SJCRH30 (cell line): ENCODE data around the gene OTUB2. TPM values are rescaled to one million over a fixed set of nuclear protein-coding genes. Genes with fewer than 3 reads are reported as not detected.

Experiments
- DNase-seq, 2 experiments: peaks; one replicate each; pipeline ENCODE4 v3.0.0-alpha.2; 2015 to 2020
- H3K27ac ChIP-seq: fragments of 250-450 bp; sonication (Bioruptor Pico); 2 replicates; pipeline ENCODE4 v1.5.1; 2020; ENCODE audit warnings: mild to moderate bottlenecking, moderate library complexity
- H3K27me3 ChIP-seq: fragments of 250-450 bp; sonication (Bioruptor Pico); 2 replicates; pipeline ENCODE4 v1.5.1; 2020; ENCODE audit warnings: mild to moderate bottlenecking, moderate library complexity
- H3K36me3 ChIP-seq: fragments of 250-450 bp; sonication (Bioruptor Pico); 2 replicates; pipeline ENCODE4 v1.5.1; 2020; ENCODE audit warnings: mild to moderate bottlenecking, moderate library complexity
- H3K4me1 ChIP-seq: fragments of 250-450 bp; sonication (Bioruptor Pico); 2 replicates; pipeline ENCODE4 v1.5.1; 2020; ENCODE audit warnings: mild to moderate bottlenecking, moderate library complexity
- H3K4me3 ChIP-seq: fragments of 250-450 bp; sonication (Bioruptor Pico); 2 replicates; pipeline ENCODE4 v1.5.1; 2020; ENCODE audit warnings: mild to moderate bottlenecking, moderate library complexity
- H3K9me3 ChIP-seq: fragments of 250-450 bp; sonication (Bioruptor Pico); replicated peaks from 2 replicates; pipeline ENCODE4 v1.5.1; 2020; ENCODE audit warnings: mild to moderate bottlenecking, moderate library complexity
- total RNA-seq: library from RNA; depleted of rRNA; stranded (reverse); fragments of >200 nt; shearing (Covaris generic); gene quantifications from 2 replicates; pipeline ENCODE4 v1.2.3, GENCODE V29; 2014

Gene OTUB2
- total RNA-seq, 1 experiment from 2014 or later: 0.55 TPM

DNA sequence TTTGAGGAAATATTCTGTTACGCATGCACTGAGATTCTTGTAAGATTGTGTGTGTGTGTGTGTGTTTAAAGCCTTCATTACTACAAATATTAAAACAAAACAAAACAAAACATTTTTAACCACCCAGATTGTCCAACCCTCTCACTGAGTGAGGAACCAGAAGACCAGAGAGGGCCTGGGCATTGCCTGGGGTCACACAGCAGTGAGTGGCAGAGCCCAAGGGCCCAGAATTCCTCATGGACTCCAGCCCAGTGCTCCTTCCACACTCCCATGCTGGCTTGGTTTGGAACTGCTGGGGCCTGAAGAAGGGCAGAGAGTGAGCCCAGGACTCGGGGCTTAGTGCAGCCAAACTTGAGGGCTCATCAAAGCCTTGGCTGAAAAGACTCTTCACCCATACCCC lies 1.6 kb upstream of the OTUB2 start:
- Histone ChIP-seq H3K36me3 (no peaks in the 10 kb centered on the region), H3K4me1 (no peaks in the 10 kb centered on the region), H3K27ac (no peak overlapping the region), H3K4me3 (no peak overlapping the region), H3K27me3 (peaks cover 5% of the 10 kb centered on the region; the same call in 1 of the 2 replicates), H3K9me3 (no peaks in the 10 kb centered on the region)
- no peak for DNase-seq

DNA sequence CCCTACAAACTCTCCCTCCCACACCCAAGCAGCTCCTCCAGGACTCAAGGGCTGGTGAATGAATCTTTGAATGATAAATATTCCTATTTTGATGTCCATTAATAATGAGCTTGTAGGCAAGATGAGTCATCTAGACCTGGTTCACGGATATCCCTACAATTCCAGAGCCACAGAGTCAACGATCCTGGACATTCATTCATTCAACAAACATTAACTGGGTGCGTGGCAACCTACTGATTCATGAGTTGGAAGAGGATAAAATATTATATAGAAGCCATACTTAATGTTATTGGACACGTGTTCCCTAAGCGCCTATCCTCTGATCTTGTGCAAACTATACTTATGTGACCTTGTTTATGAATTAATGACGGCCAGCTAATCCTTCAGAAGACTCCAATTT lies 420 bp upstream of the OTUB2 start:
- no peaks in the 10 kb centered on the region for H3K4me1 ChIP-seq
- no peaks in the 10 kb centered on the region for H3K36me3 ChIP-seq
- H3K4me3 ChIP-seq: no peak overlapping the region
- H3K9me3 ChIP-seq: no peaks in the 10 kb centered on the region
- no peak for DNase-seq
- H3K27me3 ChIP-seq: peaks cover 5% of the 10 kb centered on the region; the same call in 1 of the 2 replicates
- no peak overlapping the region for H3K27ac ChIP-seq

DNA sequence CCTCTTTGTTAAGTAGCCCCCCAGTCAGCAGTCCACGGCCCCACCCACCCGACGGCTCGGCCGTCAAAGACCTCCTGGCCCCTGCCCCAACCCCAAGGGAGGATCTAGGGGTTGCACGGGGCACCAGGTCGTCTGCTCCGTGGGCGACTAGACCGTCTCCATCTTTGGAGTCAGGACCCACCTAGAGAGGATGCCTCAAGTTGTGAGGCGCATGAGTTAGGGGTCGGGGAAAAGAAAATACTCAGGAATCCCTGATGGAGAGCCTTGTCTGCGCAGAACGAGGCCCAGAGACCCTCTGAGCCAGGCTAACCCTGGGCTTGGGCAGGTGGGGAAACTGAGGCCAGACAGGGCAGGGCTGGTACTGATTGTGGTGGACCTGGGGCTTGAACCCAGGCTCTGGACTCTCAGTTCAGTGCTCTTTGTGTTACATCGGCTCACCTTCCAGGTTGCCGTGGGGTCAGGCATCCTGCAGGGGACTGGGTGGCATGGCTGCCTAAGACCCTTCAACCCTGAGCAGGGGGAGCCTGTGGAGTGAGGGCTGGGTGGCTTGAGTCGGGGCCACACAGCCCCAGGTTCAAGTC lies 839 bp downstream of the OTUB2 start:
- Histone ChIP-seq H3K27me3 (peaks cover 5% of the 10 kb centered on the region; the same call in 1 of the 2 replicates), H3K4me3 (peak overlapping the region; percentile 51), H3K27ac (no peak overlapping the region), H3K9me3 (no peaks in the 10 kb centered on the region), H3K4me1 (no peaks in the 10 kb centered on the region), H3K36me3 (no peaks in the 10 kb centered on the region)
- DNase-seq: no peak

DNA sequence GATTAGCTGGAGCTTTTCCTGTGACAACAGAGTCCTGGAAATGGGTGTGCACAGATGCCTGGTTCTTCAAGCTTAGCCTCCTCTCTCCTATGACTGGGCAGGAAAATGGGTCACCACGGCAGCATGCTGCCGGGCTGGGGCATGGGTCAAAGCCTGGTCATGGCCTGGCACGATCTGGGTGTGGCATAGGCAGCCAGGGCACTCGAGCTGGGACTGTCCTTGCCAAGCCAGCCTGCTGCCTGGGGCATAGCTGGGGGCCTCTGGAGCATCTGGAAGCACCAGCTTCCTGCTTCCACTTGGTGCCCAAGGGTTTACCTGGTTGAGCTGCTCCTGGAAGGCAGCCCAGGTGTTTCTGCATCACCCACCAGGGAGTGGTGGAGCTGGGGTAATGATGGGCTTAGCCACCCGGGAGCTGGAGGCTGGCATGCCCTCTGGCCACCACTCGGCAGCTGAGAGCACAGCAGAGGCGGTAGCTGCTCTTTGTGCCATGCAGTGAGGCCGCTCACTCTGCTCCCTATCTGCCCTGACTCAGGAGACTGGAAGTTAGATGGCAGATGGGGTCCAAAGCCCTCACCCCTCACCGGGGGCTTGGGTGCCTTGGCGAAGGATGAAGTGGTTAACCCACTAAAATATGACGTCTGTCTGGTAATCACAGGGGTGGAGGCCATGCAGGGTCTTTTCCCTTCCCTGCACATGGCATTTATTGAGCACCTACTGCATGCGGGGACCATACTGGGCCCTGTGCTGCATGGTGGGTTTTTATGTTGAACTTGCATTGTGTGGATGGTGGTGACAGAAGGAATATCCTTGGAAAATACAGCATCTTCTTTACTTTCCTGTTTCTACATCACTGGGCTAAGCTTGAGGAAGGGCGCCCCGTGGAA lies 1.7 kb downstream of the OTUB2 start:
- Histone ChIP-seq H3K4me3 (no peak overlapping the region), H3K27ac (no peak overlapping the region), H3K27me3 (peaks cover 5% of the 10 kb centered on the region; the same call in 1 of the 2 replicates), H3K9me3 (no peaks in the 10 kb centered on the region), H3K4me1 (no peaks in the 10 kb centered on the region), H3K36me3 (no peaks in the 10 kb centered on the region)
- no peak for DNase-seq

DNA sequence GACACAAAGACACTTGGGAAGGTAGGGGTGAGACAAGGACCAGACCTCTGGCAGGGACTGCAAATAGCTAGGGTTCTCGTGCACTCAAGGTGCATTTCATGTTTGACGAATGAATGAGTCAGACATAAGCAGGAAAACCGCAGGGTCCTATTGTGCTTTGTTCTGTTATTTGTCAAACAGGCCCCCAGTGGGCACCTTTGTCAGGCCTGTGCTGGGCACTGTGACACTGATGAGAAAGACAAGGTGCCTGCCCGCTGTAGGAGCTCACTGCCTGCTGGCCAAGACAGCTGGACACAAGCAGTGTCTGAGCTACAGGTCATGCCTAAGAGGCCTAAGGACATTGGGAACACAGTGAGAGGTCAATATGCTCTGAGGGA lies 2.3 kb downstream of the OTUB2 start:
- Histone ChIP-seq H3K27ac (no peak overlapping the region), H3K4me3 (no peak overlapping the region), H3K4me1 (no peaks in the 10 kb centered on the region), H3K9me3 (no peaks in the 10 kb centered on the region), H3K36me3 (no peaks in the 10 kb centered on the region), H3K27me3 (peaks cover 5% of the 10 kb centered on the region; the same call in 1 of the 2 replicates)
- DNase-seq: peak; percentile 22 to 37

DNA sequence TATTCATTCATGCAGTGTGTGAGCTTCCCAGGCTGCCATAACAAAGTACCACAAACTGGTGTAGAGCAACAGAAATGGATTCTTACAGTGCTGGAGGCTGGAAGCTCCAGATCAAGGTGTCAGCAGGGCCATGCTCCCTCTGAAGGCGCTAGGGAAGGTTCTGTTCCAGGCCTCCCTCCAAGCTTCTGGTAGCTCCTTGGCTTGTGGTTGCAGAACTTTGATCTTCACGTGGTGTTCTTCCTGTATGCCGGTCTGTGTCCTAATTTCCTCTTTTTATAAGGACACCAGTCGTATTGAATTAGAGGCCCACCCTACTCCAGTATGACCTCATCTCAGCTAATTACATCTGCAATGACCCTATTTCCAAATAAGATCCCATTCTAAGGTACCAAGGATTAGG lies 3.1 kb downstream of the OTUB2 start:
- no peaks in the 10 kb centered on the region for H3K9me3 ChIP-seq
- no peak overlapping the region for H3K27ac ChIP-seq
- H3K4me1 ChIP-seq: no peaks in the 10 kb centered on the region
- H3K4me3 ChIP-seq: no peak overlapping the region
- peaks cover 5% of the 10 kb centered on the region; the same call in 1 of the 2 replicates for H3K27me3 ChIP-seq
- no peaks in the 10 kb centered on the region for H3K36me3 ChIP-seq
- DNase-seq: no peak

GRCh38 chr14:94029671-94030203 lies 3.6 kb downstream of the OTUB2 start:
- DNase-seq: no peak
- Histone ChIP-seq H3K27me3 (peaks cover 5% of the 10 kb centered on the region; the same call in 1 of the 2 replicates), H3K36me3 (no peaks in the 10 kb centered on the region), H3K4me1 (no peaks in the 10 kb centered on the region), H3K9me3 (no peaks in the 10 kb centered on the region), H3K4me3 (no peak overlapping the region), H3K27ac (no peak overlapping the region)

- no peaks in the 10 kb centered on the region for H3K4me1 ChIP-seq
- no peaks in the 10 kb centered on the region for H3K9me3 ChIP-seq
- peaks cover 5% of the 10 kb centered on the region; the same call in 1 of the 2 replicates for H3K27me3 ChIP-seq
- H3K4me3 ChIP-seq: no peak overlapping the region
- H3K27ac ChIP-seq: no peak overlapping the region
- DNase-seq: no peak
- no peaks in the 10 kb centered on the region for H3K36me3 ChIP-seq
These were observed 4.4 kb downstream of the OTUB2 start for GRCh38 chr14:94030571-94030970.

- H3K9me3 ChIP-seq: no peaks in the 10 kb centered on the region
- no peak overlapping the region for H3K27ac ChIP-seq
- no peak for DNase-seq
- no peaks in the 10 kb centered on the region for H3K36me3 ChIP-seq
- H3K27me3 ChIP-seq: peaks cover 5% of the 10 kb centered on the region; the same call in 1 of the 2 replicates
- H3K4me1 ChIP-seq: no peaks in the 10 kb centered on the region
- H3K4me3 ChIP-seq: no peak overlapping the region
These were observed 5.2 kb downstream of the OTUB2 start for GRCh38 chr14:94031161-94031882.

- DNase-seq: no peak
- H3K4me1 ChIP-seq: no peaks in the 10 kb centered on the region
- H3K9me3 ChIP-seq: no peaks in the 10 kb centered on the region
- H3K36me3 ChIP-seq: no peaks in the 10 kb centered on the region
- no peak overlapping the region for H3K4me3 ChIP-seq
- peaks cover 4% of the 10 kb centered on the region; the same call in 1 of the 2 replicates for H3K27me3 ChIP-seq
- H3K27ac ChIP-seq: no peak overlapping the region
These were observed 5.7 kb downstream of the OTUB2 start for GRCh38 chr14:94031883-94032279.

DNA sequence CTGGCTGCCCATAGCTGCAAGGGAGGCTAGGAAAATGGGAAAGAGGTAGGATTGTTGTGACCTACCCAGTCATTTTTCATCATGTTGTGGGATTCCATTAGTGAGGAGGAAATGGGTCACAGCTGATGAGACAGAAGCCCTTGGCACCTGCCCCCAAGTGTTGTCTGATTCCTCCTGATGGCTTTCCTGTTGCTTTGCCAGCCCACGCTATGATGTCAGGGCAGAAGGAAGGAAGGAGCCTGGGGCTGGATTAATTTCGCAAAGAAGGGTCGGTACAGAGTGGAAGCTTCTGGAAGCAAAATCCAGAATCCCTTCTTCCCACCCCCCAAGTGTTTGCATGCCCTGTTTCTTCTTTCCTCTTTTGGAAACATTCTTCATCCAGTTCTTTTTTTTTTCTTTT lies 8.7 kb downstream of the OTUB2 start:
- H3K36me3 ChIP-seq: no peaks in the 10 kb centered on the region
- no peaks in the 10 kb centered on the region for H3K4me1 ChIP-seq
- no peak overlapping the region for H3K27ac ChIP-seq
- DNase-seq: no peak
- no peak overlapping the region for H3K4me3 ChIP-seq
- no peaks in the 10 kb centered on the region for H3K27me3 ChIP-seq
- H3K9me3 ChIP-seq: no peaks in the 10 kb centered on the region

GRCh38 chr14:94036313-94037167 lies 10.4 kb downstream of the OTUB2 start:
- Histone ChIP-seq H3K27ac (no peak overlapping the region), H3K27me3 (no peaks in the 10 kb centered on the region), H3K4me3 (no peak overlapping the region), H3K4me1 (no peaks in the 10 kb centered on the region), H3K36me3 (no peaks in the 10 kb centered on the region), H3K9me3 (no peaks in the 10 kb centered on the region)
- DNase-seq: peak; percentile 42 to 69

- Histone ChIP-seq H3K27ac (no peak overlapping the region), H3K27me3 (no peaks in the 10 kb centered on the region), H3K36me3 (no peaks in the 10 kb centered on the region), H3K4me3 (no peak overlapping the region), H3K4me1 (no peaks in the 10 kb centered on the region), H3K9me3 (no peaks in the 10 kb centered on the region)
- DNase-seq: no peak
These were observed 11.8 kb downstream of the OTUB2 start for GRCh38 chr14:94037954-94038353.

DNA sequence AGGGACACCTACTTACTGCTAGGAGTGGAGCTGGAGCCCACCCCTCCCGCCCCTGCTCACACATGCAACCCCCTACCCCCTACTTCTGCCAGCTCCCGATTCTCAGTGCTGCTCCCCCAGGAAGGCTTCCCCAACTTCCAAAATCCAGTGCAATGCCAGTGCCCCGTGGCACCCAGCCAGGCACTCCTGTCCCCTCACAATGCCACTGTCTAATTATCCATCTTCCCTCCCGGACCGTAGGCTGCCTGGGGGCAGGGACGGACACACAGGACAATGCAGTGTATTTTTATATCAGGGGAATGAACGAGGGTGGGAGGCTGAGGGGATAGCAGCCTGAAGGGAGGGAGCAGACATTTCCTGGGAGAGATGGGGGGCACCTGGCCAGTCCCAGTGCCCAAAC lies 12.4 kb downstream of the OTUB2 start:
- no peak for DNase-seq
- Histone ChIP-seq H3K36me3 (no peaks in the 10 kb centered on the region), H3K9me3 (no peaks in the 10 kb centered on the region)

More for the DNA sequence above, 12.4 kb downstream of the OTUB2 start:
- Histone ChIP-seq H3K4me1 (no peaks in the 10 kb centered on the region), H3K27me3 (no peaks in the 10 kb centered on the region), H3K4me3 (no peak overlapping the region), H3K27ac (no peak overlapping the region)
